Fibroblast of skin of abdomen (primary cell): ENCODE measurements around the gene DLGAP1.
A peak's percentile ranks its signal among the peaks of the same experiment; 100 is the strongest.

Experiments used
- DNase-seq: peaks from one replicate; pipeline ENCODE4 v3.0.0-alpha.2; 2013

Gene DLGAP1

GRCh38 chr18:3524706-3525105 is 930.4 kb downstream of the DLGAP1 start:
- no peak for DNase-seq

GRCh38 chr18:3520230-3521085 is 934.6 kb downstream of the DLGAP1 start:
- no peak for DNase-seq

- peak; percentile 26 for DNase-seq
These were observed 940.5 kb downstream of the DLGAP1 start for GRCh38 chr18:3514312-3515216.

- no peak for DNase-seq
These were observed 941.6 kb downstream of the DLGAP1 start for GRCh38 chr18:3513481-3513880.

GRCh38 chr18:3511980-3512379 is 943.1 kb downstream of the DLGAP1 start:
- DNase-seq, result peak; percentile 72

- DNase-seq, result no peak
These were observed 944.2 kb downstream of the DLGAP1 start for GRCh38 chr18:3510896-3511295.

- no peak for DNase-seq
These were observed 945.1 kb downstream of the DLGAP1 start for GRCh38 chr18:3510024-3510423.

- no peak for DNase-seq
These were observed 946.2 kb downstream of the DLGAP1 start for GRCh38 chr18:3508576-3509549.

GRCh38 chr18:3504637-3505036 is 950.5 kb downstream of the DLGAP1 start:
- no peak for DNase-seq

- DNase-seq, result no peak
These were observed 952.5 kb downstream of the DLGAP1 start for GRCh38 chr18:3502650-3503049.

- DNase-seq, result no peak
These were observed 955.1 kb downstream of the DLGAP1 start for GRCh38 chr18:3500016-3500415.

- no peak for DNase-seq
These were observed 955.6 kb downstream of the DLGAP1 start for GRCh38 chr18:3499501-3499900.

GRCh38 chr18:3498698-3499471 is 956.2 kb downstream of the DLGAP1 start:
- DNase-seq, result peak; percentile 41

- DNase-seq, result no peak
These were observed 959.2 kb downstream of the DLGAP1 start for GRCh38 chr18:3495691-3496430.

GRCh38 chr18:3494569-3494968 is 960.5 kb downstream of the DLGAP1 start:
- no peak for DNase-seq

- no peak for DNase-seq
These were observed 960.9 kb downstream of the DLGAP1 start for GRCh38 chr18:3494245-3494526.

- DNase-seq, result no peak
These were observed 961.4 kb downstream of the DLGAP1 start for GRCh38 chr18:3493501-3494244.

- DNase-seq, result no peak
These were observed 962.4 kb downstream of the DLGAP1 start for GRCh38 chr18:3492721-3493120.

- DNase-seq, result no peak
These were observed 963.0 kb downstream of the DLGAP1 start for GRCh38 chr18:3491981-3492555.

GRCh38 chr18:3489462-3489861 is 965.6 kb downstream of the DLGAP1 start:
- no peak for DNase-seq
